K562 (cell line): ENCODE data around the gene FMOD. TPM values are rescaled to one million over a fixed set of nuclear protein-coding genes. Genes with fewer than 3 reads are reported as not detected.

ENCODE experiments used
- ATAC-seq: fragments of 200-7000 bp; cut with Tn5 transposase; 3 replicates; pipeline ENCODE4 v1.9.1; 2020; ENCODE audit warnings: moderate library complexity
- BruUV-seq: library from RNA; stranded (reverse); fragments of 400-500 nt; replicated peaks from 2 replicates; lab custom pipeline; 2021; lab: Mats Ljungman, UMichigan
- CTCF ChIA-PET: fragments of 300-600 bp; formaldehyde crosslinking; extraction: SDS; loops from one replicate; lab custom pipeline; 2021; ENCODE audit warnings: low intra/inter-chr PET ratio; lab: Yijun Ruan, JAX
- POLR2A ChIA-PET: fragments of 300-600, 350-650 bp; sonication (Branson Sonifier 250); formaldehyde crosslinking; extraction: SDS; loops from one replicate; lab custom pipeline; 2021; ENCODE audit warnings: antibody characterized with exemption, inconsistent platforms; lab: Yijun Ruan, JAX
- DNase-seq, 4 experiments: peaks; one replicate each; pipeline versions ENCODE4 v3.0.0 to v3.0.0-alpha.2; 2011 to 2018; ENCODE audit warnings: low spot score in 3 of 4, mixed read lengths in 3 of 4; ENCODE audit errors: extremely low read depth in 1 of 4
- FAIRE-seq: peaks from 2 replicates; lab custom pipeline; 2011; peaks lifted over from hg19 to GRCh38; lab: Jason Lieb, UNC
- H2AFZ ChIP-seq: 2 replicates; pipeline ENCODE4 v1.6.0; 2011; ENCODE audit warnings: low read depth, low read length, control low read depth, inconsistent platforms
- H3K27ac ChIP-seq: fragments of 200-600 bp; 3 replicates; pipeline ENCODE4 v1.8.0; 2011; ENCODE audit warnings: low read depth, mild to moderate bottlenecking, control low read depth, inconsistent platforms, low read length, moderate library complexity, mixed read lengths; ENCODE audit errors: extremely low read depth
- H3K27me3 ChIP-seq, 2 experiments: fragments of 300-600 bp in 1 of 2; 2 replicates in 1 of 2; 3 replicates in 1 of 2; pipeline versions ENCODE4 v1.6.0 to v1.8.0; 2011; ENCODE audit warnings: inconsistent platforms in 2 of 2, low read length in 2 of 2, mild to moderate bottlenecking in 1 of 2, mixed read lengths in 1 of 2, moderate library complexity in 1 of 2; ENCODE audit not compliant: control insufficient read depth in 2 of 2, insufficient read depth in 2 of 2
- H3K36me3 ChIP-seq: fragments of 300-600 bp; 3 replicates; pipeline ENCODE4 v1.8.0; 2011; ENCODE audit warnings: mild to moderate bottlenecking, low read length, inconsistent platforms; ENCODE audit not compliant: control insufficient read depth, insufficient read depth
- H3K4me1 ChIP-seq, 2 experiments: fragments of 200-600 bp in 1 of 2; replicated peaks in 1 of 2; 2 replicates in 1 of 2; 3 replicates in 1 of 2; pipeline versions ENCODE4 v1.5.1 to v1.8.0; 2011; ENCODE audit warnings: inconsistent platforms in 2 of 2, low read length in 2 of 2, mild to moderate bottlenecking in 1 of 2, mixed read lengths in 1 of 2, moderate library complexity in 1 of 2; ENCODE audit not compliant: control insufficient read depth in 2 of 2, insufficient read depth in 2 of 2
- H3K4me2 ChIP-seq: 2 replicates; pipeline ENCODE4 v1.6.1; 2011; ENCODE audit warnings: low read length, control low read depth, inconsistent platforms, mixed read lengths; ENCODE audit not compliant: insufficient read depth
- H3K4me3 ChIP-seq: fragments of 200-600 bp; sonication (generic), shearing (Covaris generic); 2 replicates; pipeline ENCODE4 v1.5.1; 2016; ENCODE audit warnings: control low read depth, inconsistent platforms
- H3K79me2 ChIP-seq: fragments of 200-600 bp; 3 replicates; pipeline ENCODE4 v1.8.0; 2011; ENCODE audit warnings: low read length, inconsistent platforms; ENCODE audit not compliant: control insufficient read depth, insufficient read depth
- H3K9ac ChIP-seq, 2 experiments: 2 replicates each; pipeline versions ENCODE4 v1.6.0 to v1.6.1; 2011; ENCODE audit warnings: low read depth in 2 of 2, low read length in 2 of 2, control low read depth in 1 of 2, inconsistent platforms in 1 of 2, mild to moderate bottlenecking in 1 of 2, mixed read lengths in 1 of 2; ENCODE audit not compliant: insufficient read depth in 1 of 2
- H3K9me1 ChIP-seq: one replicate; pipeline ENCODE4 v1.6.0; 2011; ENCODE audit warnings: inconsistent platforms, mild to moderate bottlenecking, low read length, moderate library complexity; ENCODE audit not compliant: control insufficient read depth, insufficient read depth
- H3K9me3 ChIP-seq: replicated peaks from 2 replicates; pipeline ENCODE4 v1.5.1; 2011; ENCODE audit warnings: low read depth, low read length, inconsistent platforms; ENCODE audit not compliant: control insufficient read depth, insufficient read depth
- H4K20me1 ChIP-seq: replicated peaks from 2 replicates; pipeline ENCODE4 v1.6.1; 2011; ENCODE audit warnings: low read length, inconsistent platforms, mixed read lengths; ENCODE audit not compliant: control insufficient read depth, insufficient read depth
- DACH1 ChIP-seq: fragments of 450-650 bp; IDR thresholded peaks from 2 replicates; pipeline ENCODE4 v1.6.1; 2018; ENCODE audit not compliant: partially characterized antibody
- GABPB1 ChIP-seq: sonication (generic); formaldehyde crosslinking; IDR thresholded peaks from 2 replicates; pipeline ENCODE4 v1.8.0; 2022; ENCODE audit warnings: mild to moderate bottlenecking, missing genetic modification reagents
- GATAD2A ChIP-seq: fragments of 450-650 bp; IDR thresholded peaks from 2 replicates; pipeline ENCODE4 v1.6.1; 2017
- IFI16 ChIP-seq: fragments of 250-450 bp; sonication (Bioruptor Pico); IDR thresholded peaks from 2 replicates; pipeline ENCODE4 v2.1.2; 2022; ENCODE audit warnings: mild to moderate bottlenecking, inconsistent platforms
- KLF13 ChIP-seq: fragments of 450-650 bp; IDR thresholded peaks from 2 replicates; pipeline ENCODE4 v1.6.1; 2016; ENCODE audit warnings: missing genetic modification characterization, low read depth, mild to moderate bottlenecking, missing compliant biosample characterization, moderate library complexity, borderline replicate concordance
- MAZ ChIP-seq, 2 experiments: fragments of 450-650 bp in 1 of 2; sonication (generic) in 1 of 2; formaldehyde crosslinking; IDR thresholded peaks in 1 of 2; conservative IDR thresholded peaks in 1 of 2; 2 replicates each; pipeline versions ENCODE4 v1.4.0 to v1.5.0; 2020; ENCODE audit warnings: mild to moderate bottlenecking in 1 of 2, missing genetic modification reagents in 1 of 2
- NCOA2 ChIP-seq, 2 experiments: fragments of 450-650 bp; IDR thresholded peaks; 2 replicates each; pipeline ENCODE4 v1.6.1; 2018; ENCODE audit warnings: mild to moderate bottlenecking in 2 of 2, moderate library complexity in 1 of 2; ENCODE audit not compliant: partially characterized antibody in 2 of 2
- SRSF7 ChIP-seq: fragments of 200-400 bp; formaldehyde crosslinking; optimal IDR thresholded peaks from 2 replicates; pipeline ENCODE3; 2017; ENCODE audit warnings: mild to moderate bottlenecking, low read depth, low read length
- XRCC4 ChIP-seq: IDR thresholded peaks from one replicate; pipeline ENCODE4 v1.6.1; 2011; ENCODE audit not compliant: insufficient read depth, insufficient read length; ENCODE audit errors: extremely low read depth
- ZFP1 ChIP-seq: fragments of 450-650 bp; formaldehyde crosslinking; IDR thresholded peaks from 2 replicates; pipeline ENCODE4 v1.4.0; 2020; ENCODE audit warnings: mild to moderate bottlenecking, mixed read lengths
- ZNF133 ChIP-seq: fragments of 250-450 bp; sonication (Bioruptor Pico); IDR thresholded peaks from 2 replicates; pipeline ENCODE4 v1.4.0; 2020; ENCODE audit warnings: mild to moderate bottlenecking
- WGBS: fragments of 100-300 bp; shearing (Covaris generic); methylation state at CpG from one replicate; pipeline ENCODE4 v1.1.6; 2016; ENCODE audit warnings: low coverage, mixed read lengths; ENCODE audit not compliant: insufficient coverage; ENCODE audit errors: missing lambda C conversion rate; 5-methylcytosine and 5-hydroxymethylcytosine counted together
- in situ Hi-C: fragments of 300-500 bp; cut with MboI; formaldehyde crosslinking; loops from 4 replicates; pipeline ENCODE4 v1.15.0; 2018; ENCODE audit warnings: inconsistent platforms, mixed read lengths
- intact Hi-C: fragments of 100-400 bp; cut with micrococcal nuclease; formaldehyde crosslinking; loops from 2 replicates; pipeline ENCODE4 v1.14.2; 2022
- polyA plus RNA-seq, 8 experiments: library from polyadenylated mRNA; depleted of rRNA in 4 of 8; stranded (reverse) in 5 of 8; unstranded in 3 of 8; fragments of >200 nt; fragmentation: Nextera tagmentation in 2 of 8; fragmentation: Illumina TruSeq in 1 of 8; extraction: Ambion mirVana in 2 of 8; extraction: Trizol in 1 of 8; gene quantifications; 2 replicates each; pipeline versions ENCODE4 v1.2.1 to v1.2.3, GENCODE V29; 2011 to 2014; ENCODE audit warnings: inconsistent platforms in 1 of 8, missing spikeins in 1 of 8
- total RNA-seq, 7 experiments: library from RNA; depleted of rRNA in 6 of 7; stranded (reverse); fragments of >200 nt in 6 of 7; fragmentation: Illumina TruSeq in 2 of 7; extraction: Trizol in 2 of 7; gene quantifications; 2 replicates each; pipeline versions ENCODE4 v1.2.1 to v1.2.3, GENCODE V29; 2011 to 2021; ENCODE audit warnings: low replicate concordance in 1 of 7
- TF ChIP-seq, protein P1 (sequence below): IDR thresholded peaks from 2 replicates; pipeline ENCODE4 v1.6.1; 2012; ENCODE audit warnings: low read depth, low read length, improper control_type of control experiment, borderline replicate concordance

The FMOD gene
- total and polyA plus RNA-seq, 9 of the 15 experiments (the other 6 are each of a cell fraction or from before 2014, with no cell fraction given): 0.03 to 0.13 (median 0.03) TPM; not detected in 6

GRCh38 chr1:203295796-203296195 lies 55.1 kb downstream of the FMOD start:
- ATAC-seq: no peak
- in situ Hi-C loops: no loop called here
- TF ChIP-seq GABPB1 (CRISPR knock-in tag) (no peak), SRSF7 (no peak), MAZ (CRISPR knock-in tag; conservative IDR thresholded peaks at IDR 0.05 in 1 of 2, IDR thresholded peaks at IDR 0.05 in 1 of 2) (no peak), KLF13 (tag) (no peak), IFI16 (CRISPR knock-in tag) (no peak), ZNF133 (CRISPR knock-in tag) (no peak), ZFP1 (CRISPR knock-in tag) (no peak), GATAD2A (no peak), NCOA2 (IDR thresholded peaks at IDR 0.05; ENCODE audit: partially characterized antibody in 2 of 2) (no peak), XRCC4 (no peak), DACH1 (no peak)
- TF ChIP-seq, protein P1, sequence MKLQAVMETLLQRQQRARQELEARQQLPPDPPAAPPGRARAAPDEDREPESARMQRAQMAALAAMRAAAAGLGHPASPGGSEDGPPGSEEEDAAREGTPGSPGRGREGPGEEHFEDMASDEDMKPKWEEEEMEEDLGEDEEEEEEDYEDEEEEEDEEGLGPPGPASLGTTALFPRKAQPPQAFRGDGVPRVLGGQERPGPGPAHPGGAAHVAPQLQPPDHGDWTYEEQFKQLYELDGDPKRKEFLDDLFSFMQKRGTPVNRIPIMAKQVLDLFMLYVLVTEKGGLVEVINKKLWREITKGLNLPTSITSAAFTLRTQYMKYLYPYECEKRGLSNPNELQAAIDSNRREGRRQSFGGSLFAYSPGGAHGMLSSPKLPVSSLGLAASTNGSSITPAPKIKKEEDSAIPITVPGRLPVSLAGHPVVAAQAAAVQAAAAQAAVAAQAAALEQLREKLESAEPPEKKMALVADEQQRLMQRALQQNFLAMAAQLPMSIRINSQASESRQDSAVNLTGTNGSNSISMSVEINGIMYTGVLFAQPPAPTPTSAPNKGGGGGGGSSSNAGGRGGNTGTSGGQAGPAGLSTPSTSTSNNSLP: no peak
- CTCF ChIA-PET: no interaction called here
- peaks cover 2% of the 10 kb centered on the region for H3K9me1 ChIP-seq
- H3K9me3 ChIP-seq: no peaks in the 10 kb centered on the region
- H3K9ac ChIP-seq: no peak overlapping the region
- H3K27ac ChIP-seq: no peak overlapping the region
- no peaks in the 10 kb centered on the region for H3K36me3 ChIP-seq
- WGBS: 83% methylated on average over 1 of the region's 1 CpG
- POLR2A ChIA-PET: interaction anchor here (0.6 to 2.8 kb wide), 4 partner anchors 10 to 41 kb away, joined by 3 to 25 read pairs (median 7); partner anchors contain the start of gene BTG2
- no peaks in the 10 kb centered on the region for H3K27me3 ChIP-seq
- H3K79me2 ChIP-seq: no peaks in the 10 kb centered on the region
- H2AFZ ChIP-seq: no peak overlapping the region
- H3K4me1 ChIP-seq: peaks cover 22 to 26% of the 10 kb centered on the region in 2 experiments
- DNase-seq: no peak
- H3K4me2 ChIP-seq: no peak overlapping the region
- intact Hi-C loops: no loop called here
- no peak overlapping the region for H3K4me3 ChIP-seq
- no peak for FAIRE-seq
- no peaks in the 10 kb centered on the region for H4K20me1 ChIP-seq
- no TSS peak for BruUV-seq
